H1 (cell line): ENCODE data around the gene SKIL. TPM values are rescaled to one million over a fixed set of nuclear protein-coding genes. Genes with fewer than 3 reads are reported as not detected.
A peak's percentile ranks its signal among the peaks of the same experiment; 100 is the strongest.

Source experiments
- CTCF ChIA-PET: fragments of 300-600 bp; sonication (Branson Sonifier 250); formaldehyde crosslinking; loops from one replicate; lab custom pipeline; 2021; ENCODE audit not compliant: partially characterized antibody; lab: Charles Lee
- POLR2A ChIA-PET: fragments of 300-600 bp; sonication (Branson Sonifier 250); formaldehyde crosslinking; loops from one replicate; lab custom pipeline; 2021; ENCODE audit warnings: inconsistent platforms; ENCODE audit not compliant: partially characterized antibody; lab: Charles Lee
- DNase-seq, 2 experiments: peaks; one replicate each; pipeline versions ENCODE4 v3.0.0 to v3.0.0-alpha.2; 2010 to 2022; ENCODE audit warnings: low spot score in 2 of 2, low read depth in 1 of 2, mixed read lengths in 1 of 2
- FAIRE-seq: peaks from 2 replicates; lab custom pipeline; 2011; peaks lifted over from hg19 to GRCh38; lab: Jason Lieb, UNC
- H2AFZ ChIP-seq: 2 replicates; pipeline ENCODE4 v1.8.1; 2012; ENCODE audit warnings: low read length, inconsistent platforms
- H2AK5ac ChIP-seq: 2 replicates; pipeline ENCODE4 v1.6.1; 2013; ENCODE audit warnings: low read depth, low read length
- H2BK120ac ChIP-seq: replicated peaks from 2 replicates; pipeline ENCODE3; 2013; ENCODE audit warnings: low read depth, low read length, inconsistent platforms
- H2BK12ac ChIP-seq: 2 replicates; pipeline ENCODE4 v1.6.1; 2013; ENCODE audit warnings: low read depth, low read length
- H2BK15ac ChIP-seq: 2 replicates; pipeline ENCODE4 v1.6.1; 2013; ENCODE audit warnings: low read length
- H2BK20ac ChIP-seq: 2 replicates; pipeline ENCODE4 v1.6.1; 2013; ENCODE audit warnings: low read length
- H2BK5ac ChIP-seq: 2 replicates; pipeline ENCODE4 v1.6.1; 2013; ENCODE audit warnings: low read depth, low read length
- H3K14ac ChIP-seq: 2 replicates; pipeline ENCODE4 v1.6.1; 2013; ENCODE audit warnings: inconsistent platforms; ENCODE audit not compliant: insufficient read length
- H3K18ac ChIP-seq: 2 replicates; pipeline ENCODE4 v1.6.1; 2013; ENCODE audit warnings: low read length; ENCODE audit errors: extremely low read depth
- H3K23ac ChIP-seq: 2 replicates; pipeline ENCODE4 v1.6.1; 2013; ENCODE audit warnings: inconsistent platforms; ENCODE audit not compliant: insufficient read length
- H3K23me2 ChIP-seq: 2 replicates; pipeline ENCODE4 v1.6.1; 2013; ENCODE audit warnings: low read depth, low read length
- H3K27ac ChIP-seq: 2 replicates; pipeline ENCODE4 v1.6.1; 2011; ENCODE audit warnings: low read depth, low read length, inconsistent platforms
- H3K27me3 ChIP-seq, 4 experiments: replicated peaks in 1 of 4; 1 replicate in 1 of 4; 2 replicates in 3 of 4; pipeline versions ENCODE4 v1.6.1 to v1.8.1; 2011 to 2013; ENCODE audit warnings: low read length in 3 of 4, mild to moderate bottlenecking in 3 of 4, inconsistent platforms in 2 of 4, mixed read lengths in 2 of 4, moderate library complexity in 1 of 4; ENCODE audit not compliant: control insufficient read depth in 3 of 4, insufficient read depth in 3 of 4; ENCODE audit errors: extremely low read depth in 1 of 4
- H3K36me3 ChIP-seq, 4 experiments: 2 replicates each; pipeline versions ENCODE4 v1.6.1 to v1.8.1; 2011 to 2013; ENCODE audit warnings: mild to moderate bottlenecking in 4 of 4, low read length in 3 of 4, moderate library complexity in 2 of 4, control low read depth in 1 of 4, inconsistent platforms in 1 of 4; ENCODE audit not compliant: insufficient read depth in 4 of 4, control insufficient read depth in 2 of 4
- H3K4ac ChIP-seq: replicated peaks from 2 replicates; pipeline ENCODE3; 2013; ENCODE audit warnings: low read length, low read depth, mixed read lengths, inconsistent platforms; ENCODE audit not compliant: insufficient read length
- H3K4me1 ChIP-seq, 4 experiments: replicated peaks in 1 of 4; 1 replicate in 1 of 4; 2 replicates in 3 of 4; pipeline versions ENCODE4 v1.6.1 to v1.8.1; 2011 to 2013; ENCODE audit warnings: low read length in 3 of 4, inconsistent platforms in 2 of 4, mixed read lengths in 1 of 4; ENCODE audit not compliant: insufficient read depth in 4 of 4, control insufficient read depth in 3 of 4
- H3K4me2 ChIP-seq, 2 experiments: 2 replicates each; pipeline versions ENCODE4 v1.6.1 to v1.8.1; 2011 to 2013; ENCODE audit warnings: low read depth in 2 of 2, low read length in 2 of 2, control low read depth in 1 of 2, inconsistent platforms in 1 of 2, mild to moderate bottlenecking in 1 of 2; ENCODE audit not compliant: insufficient read depth in 1 of 2
- H3K4me3 ChIP-seq, 4 experiments: fragments of 200-600, 300-600 bp in 1 of 4; sonication (generic), shearing (Covaris generic), sonication (Bioruptor Twin) in 1 of 4; 2 replicates each; pipeline versions ENCODE4 v1.5.1 to v1.8.1; 2011 to 2016; ENCODE audit warnings: low read length in 4 of 4, low read depth in 3 of 4, control low read depth in 2 of 4, inconsistent platforms in 2 of 4, mild to moderate bottlenecking in 2 of 4, mixed read lengths in 1 of 4, moderate library complexity in 1 of 4; ENCODE audit not compliant: insufficient read depth in 2 of 4; ENCODE audit errors: extremely low read depth in 1 of 4
- H3K56ac ChIP-seq: replicated peaks from 2 replicates; pipeline ENCODE3; 2013; ENCODE audit warnings: low read depth, mild to moderate bottlenecking, mixed read lengths, low read length, inconsistent platforms; ENCODE audit not compliant: insufficient read length
- H3K79me1 ChIP-seq: 2 replicates; pipeline ENCODE4 v1.6.1; 2013; ENCODE audit warnings: low read depth, low read length, control low read depth
- H3K79me2 ChIP-seq, 2 experiments: 2 replicates each; pipeline versions ENCODE4 v1.6.1 to v1.8.1; 2012 to 2013; ENCODE audit warnings: low read length in 2 of 2, mild to moderate bottlenecking in 2 of 2, inconsistent platforms in 1 of 2; ENCODE audit not compliant: insufficient read depth in 2 of 2, control insufficient read depth in 1 of 2
- H3K9ac ChIP-seq, 4 experiments: replicated peaks in 1 of 4; 1 replicate in 1 of 4; 2 replicates in 3 of 4; pipeline versions ENCODE4 v1.6.1 to v1.8.1; 2011 to 2013; ENCODE audit warnings: low read depth in 3 of 4, low read length in 3 of 4, control low read depth in 2 of 4, mild to moderate bottlenecking in 2 of 4, moderate library complexity in 2 of 4, inconsistent platforms in 1 of 4; ENCODE audit errors: extremely low read depth in 1 of 4
- H3K9me3 ChIP-seq, 2 experiments: 2 replicates each; pipeline versions ENCODE4 v1.6.1 to v1.8.1; 2012 to 2013; ENCODE audit warnings: mild to moderate bottlenecking in 2 of 2, moderate library complexity in 2 of 2, control low read depth in 1 of 2, inconsistent platforms in 1 of 2, low read depth in 1 of 2, low read length in 1 of 2, mixed read lengths in 1 of 2; ENCODE audit not compliant: insufficient read depth in 2 of 2
- H4K20me1 ChIP-seq, 2 experiments: replicated peaks in 1 of 2; 2 replicates each; pipeline versions ENCODE3 to v1.8.1; 2011 to 2013; ENCODE audit warnings: inconsistent platforms in 2 of 2, low read length in 2 of 2, mild to moderate bottlenecking in 1 of 2; ENCODE audit not compliant: insufficient read depth in 2 of 2, control insufficient read depth in 1 of 2
- H4K5ac ChIP-seq: 2 replicates; pipeline ENCODE4 v1.6.1; 2013; ENCODE audit warnings: low read length, low read depth, mixed read lengths, inconsistent platforms; ENCODE audit not compliant: insufficient read length
- H4K8ac ChIP-seq: 2 replicates; pipeline ENCODE4 v1.8.0; 2013; ENCODE audit warnings: mild to moderate bottlenecking, moderate library complexity, low read length, inconsistent platforms; ENCODE audit not compliant: insufficient read depth; ENCODE audit errors: extremely low read depth
- H4K91ac ChIP-seq: replicated peaks from 2 replicates; pipeline ENCODE3; 2013; ENCODE audit warnings: low read length, mixed read lengths, inconsistent platforms; ENCODE audit not compliant: insufficient read length
- CBX8 ChIP-seq: fragments of 300-800, 300-1000 bp; sonication (generic); IDR thresholded peaks from 2 replicates; pipeline ENCODE4 v1.7.1; 2016; ENCODE audit warnings: low read depth, low read length, borderline replicate concordance
- CHD1 ChIP-seq: IDR thresholded peaks from 2 replicates; pipeline ENCODE4 v1.6.1; 2012; ENCODE audit warnings: low read depth, low read length, improper control_type of control experiment
- ZNF274 ChIP-seq: IDR thresholded peaks from 2 replicates; pipeline ENCODE4 v1.7.0; 2012; ENCODE audit warnings: low read length, borderline replicate concordance; ENCODE audit errors: extremely low read depth
- WGBS, 2 experiments: shearing (Covaris generic) in 1 of 2; methylation state at CpG; one replicate each; pipeline versions ENCODE4 v1.1.6 to v1.1.7; 2013 to 2015; ENCODE audit warnings: low lambda C conversion rate in 2 of 2, mixed read lengths in 2 of 2, inconsistent platforms in 1 of 2, low coverage in 1 of 2, missing lambda C conversion rate in 1 of 2; ENCODE audit not compliant: insufficient replicate concordance in 2 of 2, insufficient coverage in 1 of 2, insufficient read length in 1 of 2; ENCODE audit errors: extremely low coverage in 1 of 2, missing lambda C conversion rate in 1 of 2; 5-methylcytosine and 5-hydroxymethylcytosine counted together
- polyA plus RNA-seq, 7 experiments: library from polyadenylated mRNA; depleted of rRNA in 3 of 7; stranded (reverse) in 5 of 7; unstranded in 2 of 7; fragments of >200 nt in 5 of 7; fragments of 200-250 nt in 2 of 7; gene quantifications; 1 replicate in 5 of 7; 2 replicates in 1 of 7; 4 replicates in 1 of 7; pipeline versions ENCODE4 v1.2.1 to v1.2.3, GENCODE V29; 2011 to 2013; ENCODE audit warnings: missing spikeins in 2 of 7, mixed read lengths in 2 of 7
- total RNA-seq: library from RNA; stranded (reverse); fragmentation: NEBNext Ultra II Directional; extraction: Animal tissue kit (Norgen Biotek cat#: 25700); gene quantifications from 2 replicates; pipeline ENCODE4 v1.2.1, GENCODE V29; 2021

The SKIL gene
- total and polyA plus RNA-seq, 2 of the 8 experiments (the other 6 are each of a cell fraction or from before 2014, with no cell fraction given): 13.2 to 277 TPM

DNA sequence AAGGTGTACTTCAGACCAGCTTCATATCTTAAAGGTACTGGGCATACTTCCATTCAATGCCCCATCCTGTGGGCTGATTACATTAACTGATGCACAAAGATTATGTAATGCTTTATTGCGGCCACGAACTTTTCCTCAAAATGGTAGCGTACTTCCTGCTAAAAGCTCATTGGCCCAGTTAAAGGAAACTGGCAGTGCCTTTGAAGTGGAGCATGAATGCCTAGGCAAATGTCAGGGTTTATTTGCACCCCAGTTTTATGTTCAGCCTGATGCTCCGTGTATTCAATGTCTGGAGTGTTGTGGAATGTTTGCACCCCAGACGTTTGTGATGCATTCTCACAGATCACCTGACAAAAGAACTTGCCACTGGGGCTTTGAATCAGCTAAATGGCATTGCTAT, 3.4 kb downstream of the SKIL start:
- no peak overlapping the region for H2BK12ac ChIP-seq
- DNase-seq (no peak), FAIRE-seq (no peak)
- peaks cover 4 to 10% of the 10 kb centered on the region in 2 experiments for H4K20me1 ChIP-seq
- no peaks in the 10 kb centered on the region for H3K27me3 ChIP-seq
- peak overlapping the region in 3 of 4 experiments; percentile 2 to 95 (median 77); a peak in 5 of 8 replicates for H3K4me3 ChIP-seq
- H4K8ac ChIP-seq: no peak overlapping the region
- no peaks in the 10 kb centered on the region for H3K79me1 ChIP-seq
- no peak overlapping the region for H3K18ac ChIP-seq
- no peak overlapping the region for H2AFZ ChIP-seq
- peak overlapping the region; percentile 66 to 70 for H3K4me2 ChIP-seq
- ChIA-PET POLR2A (interaction anchor here (0.8 to 2.2 kb wide), 5 partner anchors 10 to 506 kb away, joined by 3 to 6 read pairs (median 5); no protein-coding TSS in a partner anchor), CTCF (interaction anchor here (1.0 to 1.1 kb wide), 4 partner anchors 14 to 51 kb away, joined by 3 read pairs; no protein-coding TSS in a partner anchor)
- H4K5ac ChIP-seq: no peak overlapping the region
- no peak overlapping the region for H3K14ac ChIP-seq
- no peak overlapping the region for H3K23ac ChIP-seq
- H3K56ac ChIP-seq: no peak overlapping the region
- peaks cover 0 to 42% (median 6%) of the 10 kb centered on the region in 4 experiments; a peak in 6 of 8 replicates for H3K36me3 ChIP-seq
- peaks cover 35 to 77% of the 10 kb centered on the region in 2 experiments for H3K79me2 ChIP-seq
- H3K9me3 ChIP-seq: no peaks in the 10 kb centered on the region
- peaks cover 0 to 9% (median 5%) of the 10 kb centered on the region in 4 experiments; a peak in 5 of 7 replicates for H3K4me1 ChIP-seq
- H2BK120ac ChIP-seq: no peak overlapping the region
- H2BK15ac ChIP-seq: no peak overlapping the region
- H3K27ac ChIP-seq: no peak overlapping the region
- H2BK5ac ChIP-seq: no peak overlapping the region
- peaks cover 5% of the 10 kb centered on the region; the same call in 1 of the 2 replicates for H3K23me2 ChIP-seq
- no peak overlapping the region for H2AK5ac ChIP-seq
- H3K4ac ChIP-seq: no peak overlapping the region
- peak overlapping the region in 2 of 4 experiments; percentile 5 to 6; a peak in 2 of 7 replicates for H3K9ac ChIP-seq
- no peak for TF ChIP-seq CHD1
- no peak for TF ChIP-seq ZNF274
- no peak for TF ChIP-seq CBX8
- H2BK20ac ChIP-seq: no peak overlapping the region
- 52% methylated on average over 5 of the region's 5 CpGs; no CpG with 5 or more reads in 1 of the 2 experiments for WGBS, 2 experiments
- H4K91ac ChIP-seq: no peak overlapping the region
